ENCODE measurements around the gene EHD4.

The EHD4 gene

DNA sequence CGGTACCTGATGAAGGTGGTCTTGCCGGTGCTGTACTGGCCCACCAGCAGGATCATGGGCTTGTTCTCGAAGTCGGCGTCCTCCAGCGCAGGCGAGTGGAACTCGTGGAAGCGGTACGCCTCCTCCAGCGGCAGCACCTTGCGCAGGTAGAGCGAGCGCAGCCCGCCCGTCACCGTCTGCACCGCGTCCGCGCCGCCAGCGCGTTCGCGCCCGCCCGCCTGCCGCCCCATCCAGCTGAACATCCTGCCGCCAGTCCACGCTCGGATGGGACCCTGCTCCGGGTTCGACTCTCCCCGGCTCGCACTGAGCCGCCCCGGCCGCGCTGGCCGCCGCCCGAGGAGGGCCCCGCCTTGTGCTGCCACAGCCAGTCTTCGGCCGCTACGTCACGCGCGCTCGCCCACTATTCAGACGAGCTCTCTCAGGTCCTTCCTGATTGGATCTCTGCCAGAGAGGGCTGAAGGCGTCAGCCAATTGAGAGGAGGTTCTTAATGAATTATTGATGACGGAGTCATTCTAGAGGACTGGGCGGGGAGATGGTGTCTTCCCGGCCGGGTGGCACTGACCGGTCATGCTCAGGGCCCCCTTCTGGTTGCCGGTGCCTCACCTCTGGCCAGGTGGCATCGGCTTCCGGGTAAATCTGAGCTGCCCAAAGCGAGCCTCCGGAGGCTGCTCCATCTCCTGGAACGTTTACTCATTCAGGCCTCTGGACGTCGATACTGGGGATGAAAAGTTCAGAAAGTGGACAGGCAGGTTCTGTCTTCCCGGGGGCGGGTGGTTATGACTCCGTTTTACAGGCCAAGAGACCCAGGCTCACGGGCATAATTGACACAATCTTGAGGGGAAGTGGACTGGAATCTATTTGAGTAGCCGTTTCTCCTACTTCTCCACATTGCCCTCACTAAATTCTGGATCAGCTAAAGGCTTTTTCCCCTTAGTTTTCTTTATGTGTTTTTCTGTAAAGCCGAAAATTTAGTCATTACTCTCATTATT is at the start of gene EHD4:
Gene EHD4 (minus strand): TSS at position 305 of the 990 bp plus-strand sequence. CDS start 63 bp downstream, at position 242.
- DNase-seq, result peak; percentile 99

DNA sequence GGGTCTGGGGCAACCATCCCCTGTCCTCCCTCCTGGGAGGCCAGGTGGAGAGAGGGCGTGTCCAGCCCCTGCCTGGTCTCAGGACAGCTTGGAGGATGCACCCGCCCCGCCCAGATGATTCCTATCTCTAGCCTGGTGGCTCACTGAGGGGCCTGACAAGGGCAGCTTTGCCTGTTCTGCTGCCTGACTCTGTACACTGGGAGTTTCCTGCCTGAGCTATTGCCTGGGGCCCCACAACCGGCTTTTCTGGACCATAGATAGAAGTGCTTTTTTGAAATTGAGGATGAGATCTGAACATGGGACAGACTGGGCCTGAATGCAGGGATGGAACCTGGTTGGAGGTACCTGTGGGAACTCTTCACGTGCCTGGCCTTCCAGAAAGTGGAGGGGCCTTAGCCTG is 49.2 kb upstream of the EHD4 start:
- no peak for DNase-seq

DNA sequence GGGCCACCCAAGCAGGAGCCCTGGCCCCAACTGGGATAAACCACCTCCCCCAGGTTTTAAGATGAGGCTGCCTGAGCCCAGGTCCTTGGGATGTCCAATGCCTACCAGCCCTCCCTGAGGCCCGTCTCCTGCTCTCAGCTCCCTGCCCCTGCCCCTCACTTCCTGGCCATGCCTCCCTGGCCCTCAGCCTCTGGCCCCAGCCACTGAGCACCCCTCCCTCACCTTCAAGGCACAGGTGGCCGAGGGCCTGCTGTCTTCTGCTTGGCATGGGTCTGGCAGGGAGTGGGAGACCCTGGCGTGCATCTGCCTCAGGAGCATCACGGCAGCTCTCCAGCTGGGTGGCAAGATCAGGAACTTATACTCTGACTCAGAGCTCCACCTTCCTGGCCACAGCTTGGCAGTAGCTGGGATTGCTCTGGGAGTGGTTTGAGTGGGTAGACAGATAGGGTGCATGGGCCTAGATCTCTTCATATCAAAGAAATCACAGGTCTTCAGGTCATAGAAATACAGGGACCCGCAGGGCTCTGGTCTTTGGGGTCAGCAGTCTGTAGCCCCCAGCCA is 48.4 kb upstream of the EHD4 start, which contains the start of gene PLA2G4E:
Gene PLA2G4E (minus strand): TSS at position 330 of the 561 bp plus-strand sequence. CDS start 12 bp downstream, at position 318.
- DNase-seq, result no peak

DNA sequence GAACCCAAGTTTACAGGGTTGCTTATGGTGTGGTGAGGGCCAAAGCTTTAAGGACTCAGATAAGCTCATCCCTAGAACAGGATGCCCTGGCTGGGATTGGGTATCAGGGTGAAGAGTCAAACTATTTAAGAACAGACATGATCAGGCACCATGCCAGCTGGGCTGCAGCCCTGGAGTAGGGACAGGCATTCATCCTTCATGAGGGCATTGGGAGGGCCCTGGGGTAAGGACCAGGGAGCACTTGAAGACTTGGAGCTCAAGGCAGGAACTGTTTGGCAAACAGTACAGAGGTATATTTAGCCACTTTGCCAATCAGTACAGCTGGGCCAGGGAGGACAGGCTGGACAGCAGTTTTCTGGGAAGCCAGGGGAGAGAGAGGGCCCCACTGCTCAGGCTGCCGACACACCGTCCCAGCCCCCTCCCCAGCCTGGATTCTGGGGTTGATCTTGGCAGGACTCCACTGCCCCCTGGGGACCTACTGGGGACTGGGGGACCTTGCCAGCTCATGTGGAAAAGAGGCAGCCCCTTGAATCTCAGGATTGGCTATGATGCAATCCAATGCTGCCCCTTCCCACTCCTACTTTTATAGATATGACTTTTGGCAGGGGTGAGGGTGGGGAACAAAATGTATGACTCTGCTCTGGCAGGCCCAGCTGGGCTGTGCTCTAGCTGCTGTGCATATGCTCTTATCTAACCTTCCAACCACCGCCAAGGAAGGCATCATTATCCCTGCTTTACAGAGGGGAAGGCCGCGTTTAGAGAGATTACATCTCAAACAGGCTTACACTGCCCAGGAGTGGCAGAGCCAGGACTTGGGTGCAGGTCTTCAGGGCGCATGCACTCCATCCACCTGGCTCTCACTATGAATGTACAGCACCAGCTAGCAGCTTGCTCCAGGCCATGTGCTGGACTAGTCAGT is 46.2 kb upstream of the EHD4 start:
- DNase-seq, result no peak

DNA sequence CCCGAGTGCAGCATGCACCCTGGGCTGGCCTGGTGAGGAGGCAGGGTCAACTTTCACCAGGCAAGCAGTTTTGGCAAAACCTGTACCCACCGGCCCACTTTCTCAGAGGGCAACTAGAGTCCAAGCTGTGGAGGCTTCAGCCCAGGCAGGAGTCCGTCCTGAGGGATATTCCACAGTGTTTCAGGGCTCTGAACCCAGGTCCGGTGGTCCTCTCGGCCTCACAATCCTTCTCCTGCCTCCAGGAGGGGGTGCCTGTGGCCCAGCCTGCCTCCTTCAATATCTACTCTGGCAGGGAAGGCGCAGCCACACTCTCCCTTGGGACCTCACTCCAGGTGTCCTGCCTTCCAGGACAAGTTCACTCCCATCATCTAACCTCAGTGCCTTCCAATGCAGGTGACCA is 44.6 kb upstream of the EHD4 start:
- DNase-seq, result no peak

DNA sequence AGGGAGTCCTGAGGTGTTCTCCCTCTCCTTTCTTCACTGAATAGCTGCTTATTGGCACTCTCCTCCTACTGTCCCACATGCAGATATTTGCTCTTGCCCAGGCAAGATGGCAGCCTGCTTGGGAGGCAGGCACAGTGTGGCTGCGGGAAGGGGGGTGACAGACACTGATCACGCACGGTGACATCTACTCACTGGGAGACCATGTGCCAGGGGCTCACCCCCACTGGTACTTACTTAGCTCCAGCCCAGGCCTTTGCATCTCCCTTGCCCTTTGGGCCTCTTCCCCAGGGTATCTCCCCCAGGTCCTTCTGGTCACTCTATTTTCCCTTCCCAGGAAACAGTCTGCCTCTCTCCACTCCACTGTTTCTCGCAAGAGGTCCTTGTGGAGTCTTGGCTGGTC is 42.0 kb upstream of the EHD4 start:
- DNase-seq, result no peak

GRCh38 chr15:42012928-42013482 is 40.6 kb upstream of the EHD4 start:
- no peak for DNase-seq

- no peak for DNase-seq
Observed at GRCh38 chr15:42012241-42012640, 39.9 kb upstream of the EHD4 start.

DNA sequence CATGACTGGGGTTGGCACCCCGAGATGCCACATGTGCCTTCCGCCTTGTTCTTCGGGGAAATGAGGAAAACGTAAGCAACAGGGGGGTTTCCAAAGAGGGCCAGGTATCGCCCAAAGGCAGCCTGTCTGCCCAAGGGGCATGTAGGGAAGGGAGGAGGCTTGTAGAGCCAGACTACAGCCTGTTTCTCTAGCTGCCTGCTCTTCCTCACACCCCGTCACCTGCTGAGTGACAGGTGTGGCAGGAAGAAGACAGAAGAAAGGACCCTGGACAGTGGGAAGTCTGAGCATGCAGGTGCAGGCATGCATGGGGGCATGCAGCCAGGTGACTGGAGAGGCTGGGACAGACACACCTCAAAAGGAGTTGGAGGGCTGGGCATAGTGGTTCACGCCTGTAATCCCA is 38.7 kb upstream of the EHD4 start:
- no peak for DNase-seq

DNA sequence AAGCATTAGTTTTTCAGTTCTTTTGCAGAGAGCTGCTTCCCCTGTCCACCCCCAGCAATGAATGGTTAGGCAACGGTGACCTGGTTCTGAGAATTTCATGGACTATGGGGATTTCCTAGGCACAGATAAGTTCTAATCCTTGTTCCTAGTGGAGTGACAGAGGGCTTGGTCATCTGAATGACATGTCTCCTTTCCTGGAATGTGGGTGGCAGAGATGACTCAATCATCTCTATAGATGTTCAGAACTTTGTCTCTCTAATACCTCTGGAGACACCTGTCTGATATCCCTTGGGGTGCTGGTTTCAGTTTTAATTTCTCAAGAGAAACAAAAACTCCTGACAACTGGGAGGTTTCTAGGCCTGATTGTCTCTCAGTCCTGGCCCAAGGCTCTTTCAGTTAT is 38.1 kb upstream of the EHD4 start:
- no peak for DNase-seq

GRCh38 chr15:42009474-42009873 is 37.1 kb upstream of the EHD4 start:
- no peak for DNase-seq

GRCh38 chr15:42009022-42009421 is 36.7 kb upstream of the EHD4 start:
- no peak for DNase-seq

- DNase-seq, result no peak
Observed at GRCh38 chr15:42007386-42007785, 35.0 kb upstream of the EHD4 start.

DNA sequence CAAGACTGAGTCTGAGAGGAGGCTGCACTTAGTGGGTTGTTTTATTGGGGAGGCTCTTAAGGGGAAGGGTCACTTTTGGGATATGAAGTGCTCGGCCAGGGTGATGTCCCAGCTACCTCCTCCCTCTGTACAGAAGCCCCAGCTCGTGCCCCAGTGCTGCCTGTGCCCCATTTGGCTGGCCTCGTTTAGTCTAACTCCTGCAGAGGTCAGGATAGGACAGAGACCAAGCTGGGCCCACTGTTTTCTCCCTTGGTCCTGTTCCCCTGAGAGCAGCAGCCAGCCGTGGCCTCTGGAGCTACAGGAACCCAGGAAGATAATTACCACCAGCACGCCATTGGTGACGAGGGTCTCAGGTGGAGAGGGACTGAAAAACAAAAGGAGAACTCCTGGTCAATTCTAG is 30.0 kb upstream of the EHD4 start:
- no peak for DNase-seq

DNA sequence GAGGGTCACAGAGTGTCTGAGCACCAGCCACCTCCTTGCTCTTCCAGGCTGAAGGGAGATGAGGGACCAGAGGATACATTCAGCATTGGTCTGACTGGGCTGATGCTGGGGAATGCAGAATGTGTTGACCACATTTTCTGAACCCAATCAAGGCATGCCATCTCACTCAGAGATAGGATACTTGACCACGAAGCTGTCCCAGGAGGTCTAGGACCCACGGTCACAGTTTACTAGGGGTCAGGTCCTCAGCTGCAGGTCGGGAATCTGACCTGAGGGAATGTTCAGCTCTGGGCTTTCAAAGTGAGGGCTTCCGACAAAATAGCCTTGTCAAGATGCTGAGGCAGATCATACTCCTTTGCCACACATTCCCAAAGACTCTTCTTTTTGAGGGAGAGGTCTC is 28.9 kb upstream of the EHD4 start:
- peak; percentile 75 for DNase-seq

GRCh38 chr15:41999290-42000285 is 27.2 kb upstream of the EHD4 start:
- no peak for DNase-seq

DNA sequence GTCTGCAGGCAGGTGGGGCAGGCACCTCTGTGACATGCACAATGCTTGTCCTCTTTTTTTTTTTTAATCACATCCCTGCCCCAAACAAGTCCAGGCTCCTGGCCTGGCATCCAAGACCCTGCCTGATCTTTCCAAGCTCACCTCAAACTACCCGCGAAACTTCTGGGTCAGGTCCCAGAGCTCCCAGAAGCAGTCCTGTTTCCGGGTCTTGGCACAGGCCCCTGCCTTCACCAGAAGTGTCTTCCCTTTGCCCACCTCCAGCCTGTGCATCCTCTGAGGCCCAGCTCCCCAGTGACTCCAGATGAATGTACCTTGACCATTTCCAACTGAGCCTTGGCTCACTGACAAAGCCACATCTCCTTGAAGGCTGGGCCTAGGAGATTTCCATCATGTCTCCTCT is 25.5 kb upstream of the EHD4 start:
- no peak for DNase-seq

- no peak for DNase-seq
Observed at GRCh38 chr15:41996921-41997592, 24.7 kb upstream of the EHD4 start.

GRCh38 chr15:41996376-41996775 is 24.0 kb upstream of the EHD4 start:
- no peak for DNase-seq

DNA sequence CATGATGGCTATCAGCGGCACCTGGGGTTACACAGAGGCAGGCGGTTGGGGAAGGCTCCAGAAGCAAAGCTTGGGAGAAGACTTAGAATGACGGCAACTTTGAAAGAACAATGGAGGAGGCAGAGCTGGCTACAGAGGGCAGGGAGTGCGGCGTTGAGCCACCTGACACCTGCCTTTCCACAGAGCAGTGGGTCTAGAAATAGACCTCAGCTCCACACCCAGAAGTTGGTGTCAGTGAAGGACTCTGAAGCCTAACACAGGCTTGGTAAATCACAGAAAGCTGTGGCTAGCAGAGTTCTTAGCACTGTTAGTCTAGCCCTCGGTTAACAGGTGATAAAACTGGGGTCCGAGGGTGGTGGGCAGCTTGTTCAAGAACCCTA is 23.1 kb upstream of the EHD4 start:
- no peak for DNase-seq
